GM21367 (cell line): Measurements from ENCODE around the gene TFF3.
"Not testable (repeated sequence)": the region's sequence is repeated elsewhere in the genome, so short reads cannot be mapped to it uniquely, and the experiment has no call there.

Source experiments
- ATAC-seq: cut with Tn5 transposase; IDR thresholded peaks from one replicate; pipeline ENCODE4 v1.9.1; 2021; ENCODE audit not compliant: unreplicated experiment

Gene TFF3

GRCh38 chr21:42306366-42307035, 8.7 kb downstream of the TFF3 start:
- no peak for ATAC-seq

- ATAC-seq = no peak
Measured at GRCh38 chr21:42305707-42306147, 9.5 kb downstream of the TFF3 start.

GRCh38 chr21:42304556-42305454, 10.4 kb downstream of the TFF3 start:
- ATAC-seq = no peak

- ATAC-seq = no peak
Measured at GRCh38 chr21:42303443-42303842, 11.8 kb downstream of the TFF3 start.

- no peak for ATAC-seq
Measured at GRCh38 chr21:42302794-42303193, 12.4 kb downstream of the TFF3 start.

GRCh38 chr21:42302076-42302650, 13.0 kb downstream of the TFF3 start:
- no peak for ATAC-seq

- ATAC-seq = no peak
Measured at GRCh38 chr21:42301371-42302075, 13.7 kb downstream of the TFF3 start.

- ATAC-seq = no peak
Measured at GRCh38 chr21:42300956-42301355, 14.3 kb downstream of the TFF3 start.

GRCh38 chr21:42300045-42300583, 15.1 kb downstream of the TFF3 start:
- ATAC-seq = no peak

GRCh38 chr21:42299324-42300044, 15.7 kb downstream of the TFF3 start:
- ATAC-seq = no peak

GRCh38 chr21:42298657-42299056, 16.6 kb downstream of the TFF3 start:
- no peak for ATAC-seq

- no peak for ATAC-seq
Measured at GRCh38 chr21:42298237-42298636, 17.0 kb downstream of the TFF3 start.

GRCh38 chr21:42297377-42297776, 17.8 kb downstream of the TFF3 start:
- no peak for ATAC-seq

- ATAC-seq = no peak
Measured at GRCh38 chr21:42296501-42296900, 18.7 kb downstream of the TFF3 start.

- ATAC-seq = no peak
Measured at GRCh38 chr21:42295845-42296244, 19.4 kb downstream of the TFF3 start.

- no peak for ATAC-seq
Measured at GRCh38 chr21:42294273-42294880, 20.8 kb downstream of the TFF3 start.

- ATAC-seq = no peak
Measured at GRCh38 chr21:42293649-42294272, 21.4 kb downstream of the TFF3 start.

- ATAC-seq = not testable (repeated sequence)
Measured at GRCh38 chr21:42292563-42293142, 22.6 kb downstream of the TFF3 start.
